ENCODE data around the gene RNF214.

The RNF214 gene

GRCh38 chr11:117281869-117282268, 49.4 kb downstream of the RNF214 start:
- TF ChIP-seq, protein P1, sequence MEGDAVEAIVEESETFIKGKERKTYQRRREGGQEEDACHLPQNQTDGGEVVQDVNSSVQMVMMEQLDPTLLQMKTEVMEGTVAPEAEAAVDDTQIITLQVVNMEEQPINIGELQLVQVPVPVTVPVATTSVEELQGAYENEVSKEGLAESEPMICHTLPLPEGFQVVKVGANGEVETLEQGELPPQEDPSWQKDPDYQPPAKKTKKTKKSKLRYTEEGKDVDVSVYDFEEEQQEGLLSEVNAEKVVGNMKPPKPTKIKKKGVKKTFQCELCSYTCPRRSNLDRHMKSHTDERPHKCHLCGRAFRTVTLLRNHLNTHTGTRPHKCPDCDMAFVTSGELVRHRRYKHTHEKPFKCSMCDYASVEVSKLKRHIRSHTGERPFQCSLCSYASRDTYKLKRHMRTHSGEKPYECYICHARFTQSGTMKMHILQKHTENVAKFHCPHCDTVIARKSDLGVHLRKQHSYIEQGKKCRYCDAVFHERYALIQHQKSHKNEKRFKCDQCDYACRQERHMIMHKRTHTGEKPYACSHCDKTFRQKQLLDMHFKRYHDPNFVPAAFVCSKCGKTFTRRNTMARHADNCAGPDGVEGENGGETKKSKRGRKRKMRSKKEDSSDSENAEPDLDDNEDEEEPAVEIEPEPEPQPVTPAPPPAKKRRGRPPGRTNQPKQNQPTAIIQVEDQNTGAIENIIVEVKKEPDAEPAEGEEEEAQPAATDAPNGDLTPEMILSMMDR (IDR thresholded peaks at IDR 0.05; ENCODE audit: insufficient read depth, low read length, missing control alignments) = no peak
- ChIA-PET POLR2A (no interaction called here), CTCF (interaction anchor here (2.2 kb wide), 1 partner anchor 50 kb away, joined by 9 read pairs; the partner anchor contains the start of genes PCSK7 and RNF214)
- H3K4me3 ChIP-seq (ENCODE audit: low read depth, low read length) = no peak overlapping the region
- no peak for DNase-seq (ENCODE audit: low read depth, low spot score)

GRCh38 chr11:117282956-117283355, 50.5 kb downstream of the RNF214 start:
- POLR2A ChIA-PET = no interaction called here
- CTCF ChIA-PET = interaction anchor here (1.4 kb wide), 1 partner anchor 42 kb away, joined by 4 read pairs; no protein-coding TSS in a partner anchor
- no peak overlapping the region for H3K4me3 ChIP-seq (ENCODE audit: low read depth, low read length)
- TF ChIP-seq, protein P1 (IDR thresholded peaks at IDR 0.05; ENCODE audit: insufficient read depth, low read length, missing control alignments) = no peak
- DNase-seq (ENCODE audit: low read depth, low spot score) = no peak

DNA sequence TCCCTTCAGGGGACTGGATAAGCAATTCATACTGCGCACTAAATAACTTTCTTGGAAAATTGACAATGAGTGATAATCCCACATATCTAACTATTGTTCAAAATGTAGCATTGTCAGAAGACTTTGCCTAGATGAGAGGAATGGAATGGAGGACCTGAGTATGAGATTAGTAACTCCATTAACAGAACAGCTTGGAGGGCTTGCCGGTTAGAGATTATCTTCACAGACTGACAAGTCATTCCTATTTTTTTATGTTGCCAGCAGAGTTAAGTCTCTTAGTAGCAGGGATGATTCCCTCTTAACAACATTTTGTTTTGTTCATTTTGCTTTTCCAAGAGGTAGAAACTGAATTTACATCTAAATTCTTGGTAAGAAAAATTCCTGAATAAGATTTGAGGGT, 51.6 kb downstream of the RNF214 start:
- CTCF ChIA-PET = no interaction called here
- POLR2A ChIA-PET = no interaction called here
- no peak for DNase-seq (ENCODE audit: low read depth, low spot score)

GRCh38 chr11:117286588-117286987, 54.1 kb downstream of the RNF214 start:
- ChIA-PET CTCF (interaction anchor here (0.8 kb wide), 1 partner anchor 55 kb away, joined by 3 read pairs; the partner anchor contains the start of genes PCSK7 and RNF214), POLR2A (no interaction called here)
- H3K4me3 ChIP-seq (ENCODE audit: low read depth, low read length) = no peak overlapping the region
- TF ChIP-seq, protein P1 (IDR thresholded peaks at IDR 0.05; ENCODE audit: insufficient read depth, low read length, missing control alignments) = no peak
- no peak for DNase-seq (ENCODE audit: low read depth, low spot score)

More for the DNA sequence above, 51.6 kb downstream of the RNF214 start:
- TF ChIP-seq, protein P1 (IDR thresholded peaks at IDR 0.05; ENCODE audit: insufficient read depth, low read length, missing control alignments) = no peak
- H3K4me3 ChIP-seq (ENCODE audit: low read depth, low read length) = no peak overlapping the region

DNA sequence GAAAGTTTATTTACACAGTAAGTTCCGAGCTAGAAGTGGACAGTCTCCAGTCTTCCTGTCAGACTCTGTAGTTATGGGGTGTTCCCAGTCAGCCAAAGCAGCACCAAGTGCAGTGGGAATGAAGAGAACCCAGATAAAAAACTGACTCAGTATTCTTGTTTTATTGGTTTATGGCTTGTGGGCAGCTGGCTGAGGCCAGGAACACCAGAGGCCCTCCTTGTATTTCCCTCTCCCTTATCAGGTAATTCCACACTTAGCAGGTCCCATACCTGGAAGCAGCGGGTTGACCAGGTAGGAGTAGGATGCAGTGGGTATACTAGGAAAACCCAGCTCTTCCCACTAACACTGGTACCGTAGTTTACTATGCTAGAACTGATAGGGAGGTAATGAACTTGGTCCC, 55.2 kb downstream of the RNF214 start:
- CTCF ChIA-PET = interaction anchor here (1.2 kb wide), 1 partner anchor 15 kb away, joined by 4 read pairs; no protein-coding TSS in a partner anchor
- no peak overlapping the region for H3K4me3 ChIP-seq (ENCODE audit: low read depth, low read length)
- POLR2A ChIA-PET = no interaction called here
- TF ChIP-seq, protein P1 (IDR thresholded peaks at IDR 0.05; ENCODE audit: insufficient read depth, low read length, missing control alignments) = no peak
- DNase-seq (ENCODE audit: low read depth, low spot score) = no peak

DNA sequence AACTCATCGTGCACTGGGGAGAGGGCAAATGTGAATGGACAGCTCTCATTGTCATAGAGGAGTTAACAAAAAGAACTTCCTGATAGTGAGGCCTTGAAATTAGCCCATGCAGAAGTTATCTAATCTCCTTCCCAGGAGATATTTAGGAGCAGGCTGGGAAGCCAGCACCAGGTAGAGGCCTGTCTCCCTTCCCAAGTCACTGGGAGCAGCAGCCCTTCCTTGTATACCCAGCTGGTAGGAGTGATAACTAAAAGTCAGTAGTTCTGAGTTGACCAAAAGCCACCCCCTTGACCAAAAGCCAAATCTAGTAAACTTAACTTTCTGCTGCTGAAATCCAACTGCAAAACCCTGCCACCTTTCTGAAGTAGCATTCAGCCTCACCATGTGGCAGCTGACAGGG, 57.3 kb downstream of the RNF214 start:
- H3K4me3 ChIP-seq (ENCODE audit: low read depth, low read length) = no peak overlapping the region
- DNase-seq (ENCODE audit: low read depth, low spot score) = no peak
- TF ChIP-seq, protein P1 (IDR thresholded peaks at IDR 0.05; ENCODE audit: insufficient read depth, low read length, missing control alignments) = no peak
- ChIA-PET CTCF (no interaction called here), POLR2A (interaction anchor here (0.6 kb wide), 1 partner anchor 474 kb away, joined by 3 read pairs; no protein-coding TSS in a partner anchor)
